Measurements from ENCODE around the gene TXLNG.

Gene TXLNG

DNA sequence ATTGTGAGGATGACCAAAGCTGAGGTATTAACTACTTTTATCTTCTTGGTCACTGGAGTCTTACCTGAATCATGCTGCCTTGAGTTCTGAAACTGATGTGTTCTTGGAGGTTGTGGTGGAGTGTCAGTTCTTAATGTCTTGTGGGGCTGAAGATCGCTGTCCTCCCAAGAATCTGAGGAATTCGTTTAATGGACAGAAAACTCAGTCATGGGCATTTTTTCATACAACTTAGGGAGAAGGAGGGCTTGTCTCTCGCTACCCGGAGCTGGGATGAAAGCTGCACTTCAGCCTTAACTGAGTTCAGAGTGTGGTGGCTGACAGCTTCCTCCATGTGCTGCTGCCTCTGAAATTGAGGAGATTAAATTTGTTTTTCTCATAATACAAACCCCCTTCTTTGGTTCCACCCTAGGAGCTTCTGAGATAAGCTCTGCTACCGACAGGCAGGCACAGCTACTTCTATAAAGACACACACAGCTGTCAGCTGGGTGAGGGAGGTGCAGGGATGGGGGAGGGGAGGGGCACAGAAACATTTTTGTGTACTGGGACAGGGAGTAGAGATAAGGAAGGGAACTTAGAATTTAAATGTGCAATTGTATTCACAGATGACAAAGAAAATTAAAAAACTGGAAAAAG lies 53.1 kb downstream of the TXLNG start:
- no peak for DNase-seq (ENCODE audit: low read depth)

DNA sequence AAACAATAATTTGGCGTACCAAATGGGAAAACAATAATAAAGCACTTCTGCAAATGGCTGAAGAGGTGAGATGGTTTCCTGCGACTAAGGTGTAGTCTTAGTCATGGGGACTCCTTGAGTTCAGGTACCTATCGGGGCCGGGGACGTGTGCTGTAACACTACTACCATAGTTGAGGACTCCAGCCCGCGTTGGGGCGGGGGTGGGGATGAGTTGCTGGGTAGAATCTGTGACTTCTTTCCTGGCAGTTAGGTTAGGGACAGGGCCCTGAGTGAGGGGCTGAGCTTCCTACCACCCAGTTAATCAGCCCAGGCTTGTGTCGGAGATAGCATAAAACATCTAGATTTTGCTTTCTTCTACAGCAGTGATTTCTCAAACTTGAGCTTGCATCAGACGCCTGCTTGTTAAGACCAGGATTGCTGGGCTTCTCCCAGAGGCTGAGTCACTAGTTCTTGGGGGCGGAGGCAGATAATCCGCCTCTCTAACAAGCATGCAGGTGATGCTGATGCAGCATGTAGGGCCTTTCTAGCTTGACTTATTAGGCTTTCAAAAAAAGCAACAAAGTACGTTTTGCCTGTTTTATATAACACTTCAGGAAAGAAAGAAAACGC lies 53.7 kb downstream of the TXLNG start:
- DNase-seq (ENCODE audit: low read depth) = no peak

DNA sequence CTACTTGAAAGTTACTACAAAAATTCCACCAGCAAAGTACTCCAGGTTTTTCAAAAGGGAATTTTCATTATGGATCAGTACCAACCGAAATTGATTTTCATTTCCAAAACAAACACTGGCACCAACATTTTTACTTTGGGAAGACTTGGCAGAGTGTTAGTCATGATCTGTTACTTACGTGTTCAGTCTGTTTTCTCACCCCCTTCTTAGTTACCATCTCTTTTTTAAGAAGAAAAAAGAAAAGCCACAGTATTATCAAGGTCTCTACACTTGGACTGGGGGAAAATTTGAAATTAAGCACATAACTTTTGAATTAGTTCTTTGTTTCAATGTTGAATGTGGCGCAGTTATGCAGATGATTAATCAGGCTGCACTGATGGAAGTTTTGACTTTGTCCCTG lies 56.4 kb downstream of the TXLNG start:
- DNase-seq (ENCODE audit: low read depth) = no peak

GRCh38 chrX:16843208-16843909 lies 57.1 kb downstream of the TXLNG start:
- no peak for DNase-seq (ENCODE audit: low read depth)

DNA sequence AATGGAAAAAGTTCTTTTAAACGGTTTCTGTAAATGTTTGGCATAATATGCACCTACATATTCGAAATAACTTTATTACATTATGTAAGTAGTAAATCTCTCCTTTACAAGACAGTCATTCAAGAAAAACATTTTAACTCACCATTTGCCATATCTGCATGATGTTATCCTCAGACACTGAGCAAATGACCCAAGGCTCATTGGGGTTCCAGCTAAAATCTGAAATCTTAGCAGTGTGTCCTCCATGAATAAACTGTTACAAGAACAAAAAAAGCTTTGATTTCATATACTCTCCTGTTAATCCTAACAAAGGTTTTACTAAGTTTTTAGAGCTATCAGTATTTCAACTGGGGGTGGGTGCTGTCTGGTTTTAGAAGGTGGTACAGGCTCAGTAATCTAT lies 59.4 kb downstream of the TXLNG start:
- no peak for DNase-seq (ENCODE audit: low read depth)

DNA sequence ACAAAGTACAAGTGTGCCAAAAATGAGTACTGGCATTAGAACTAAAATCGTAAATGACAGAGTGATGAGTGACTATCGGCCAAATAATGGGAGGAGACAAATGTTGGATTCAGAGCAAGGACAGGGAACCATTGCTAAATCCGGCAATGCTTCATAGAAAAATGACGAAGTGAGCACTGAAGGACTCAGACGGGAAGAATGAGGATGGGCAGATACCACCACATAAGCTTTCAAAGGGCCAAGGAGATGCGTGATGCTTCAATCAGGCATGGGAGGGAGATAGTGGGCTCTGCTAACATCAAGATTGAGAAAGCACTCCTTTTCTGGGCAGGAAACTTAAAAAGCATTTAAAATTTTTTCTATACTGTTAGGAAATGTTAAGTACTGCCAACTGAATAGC lies 62.3 kb downstream of the TXLNG start:
- DNase-seq (ENCODE audit: low read depth) = no peak

DNA sequence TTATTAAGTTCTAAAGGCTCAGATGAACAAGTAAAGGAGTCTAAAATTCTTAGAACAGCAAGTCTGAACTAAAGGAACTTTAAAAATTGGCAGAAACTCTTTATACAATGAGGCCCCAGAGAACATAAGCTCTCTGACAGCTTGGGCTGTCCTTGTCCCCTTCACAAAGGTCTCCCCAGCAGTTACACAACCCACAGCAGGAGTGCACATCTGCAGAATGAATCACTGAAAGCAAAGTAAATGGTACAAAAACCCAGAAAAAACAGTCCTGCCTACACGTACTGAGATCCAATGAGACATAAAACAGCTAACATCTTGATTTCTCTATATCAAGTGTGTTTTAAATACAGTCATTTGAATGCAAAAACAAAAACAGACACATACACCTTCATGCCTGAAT lies 65.2 kb downstream of the TXLNG start:
- no peak for DNase-seq (ENCODE audit: low read depth)

GRCh38 chrX:16851827-16852226 lies 65.6 kb downstream of the TXLNG start:
- no peak for DNase-seq (ENCODE audit: low read depth)

- no peak for DNase-seq (ENCODE audit: low read depth)
These were observed 66.4 kb downstream of the TXLNG start for GRCh38 chrX:16852617-16853179.

DNA sequence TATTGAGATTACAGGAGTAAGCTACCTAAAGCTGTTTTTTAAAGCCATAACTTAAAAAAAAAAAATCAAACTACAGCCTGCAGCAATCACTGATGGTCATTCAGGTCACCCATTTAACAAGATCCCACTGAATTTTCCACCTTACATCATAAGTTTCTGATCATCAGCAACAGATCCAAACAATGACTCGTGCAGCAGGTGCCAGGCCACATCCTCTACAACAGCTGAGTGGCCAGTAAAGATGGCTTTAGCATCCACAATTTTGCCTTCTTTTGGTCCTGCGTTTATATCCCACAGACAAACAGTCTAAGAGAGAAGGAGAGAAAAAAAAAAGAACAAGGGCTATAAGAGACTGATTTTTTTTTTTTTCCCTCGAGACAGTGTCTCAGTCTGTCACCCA lies 67.3 kb downstream of the TXLNG start:
- no peak for DNase-seq (ENCODE audit: low read depth)

- DNase-seq (ENCODE audit: low read depth) = no peak
These were observed 69.3 kb downstream of the TXLNG start for GRCh38 chrX:16855363-16856075.

GRCh38 chrX:16856076-16856404 lies 69.8 kb downstream of the TXLNG start:
- DNase-seq (ENCODE audit: low read depth) = peak; percentile 38

- no peak for DNase-seq (ENCODE audit: low read depth)
These were observed 70.5 kb downstream of the TXLNG start for GRCh38 chrX:16856744-16857143.

GRCh38 chrX:16862829-16863228 lies 76.6 kb downstream of the TXLNG start:
- DNase-seq (ENCODE audit: low read depth) = no peak

GRCh38 chrX:16867947-16868346 lies 81.7 kb downstream of the TXLNG start:
- no peak for DNase-seq (ENCODE audit: low read depth)

DNA sequence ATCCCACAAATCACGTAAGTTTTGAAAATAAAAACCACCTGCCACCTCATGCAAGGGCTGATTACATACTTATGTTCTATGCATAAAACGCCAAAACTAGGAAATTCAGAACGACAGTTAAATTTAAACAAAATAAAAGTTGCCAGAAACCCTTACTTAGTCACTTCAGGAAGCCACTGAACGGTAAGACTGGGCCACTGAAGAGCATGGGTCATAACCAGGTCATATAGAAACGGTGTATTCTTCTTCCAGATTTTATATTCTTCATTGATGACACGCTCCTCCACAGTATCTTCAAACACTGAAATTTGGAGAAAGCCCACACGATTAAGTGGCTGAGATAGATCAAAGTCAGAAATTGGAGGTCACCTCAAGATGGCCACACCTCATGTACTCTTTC lies 82.7 kb downstream of the TXLNG start:
- no peak for DNase-seq (ENCODE audit: low read depth)

DNA sequence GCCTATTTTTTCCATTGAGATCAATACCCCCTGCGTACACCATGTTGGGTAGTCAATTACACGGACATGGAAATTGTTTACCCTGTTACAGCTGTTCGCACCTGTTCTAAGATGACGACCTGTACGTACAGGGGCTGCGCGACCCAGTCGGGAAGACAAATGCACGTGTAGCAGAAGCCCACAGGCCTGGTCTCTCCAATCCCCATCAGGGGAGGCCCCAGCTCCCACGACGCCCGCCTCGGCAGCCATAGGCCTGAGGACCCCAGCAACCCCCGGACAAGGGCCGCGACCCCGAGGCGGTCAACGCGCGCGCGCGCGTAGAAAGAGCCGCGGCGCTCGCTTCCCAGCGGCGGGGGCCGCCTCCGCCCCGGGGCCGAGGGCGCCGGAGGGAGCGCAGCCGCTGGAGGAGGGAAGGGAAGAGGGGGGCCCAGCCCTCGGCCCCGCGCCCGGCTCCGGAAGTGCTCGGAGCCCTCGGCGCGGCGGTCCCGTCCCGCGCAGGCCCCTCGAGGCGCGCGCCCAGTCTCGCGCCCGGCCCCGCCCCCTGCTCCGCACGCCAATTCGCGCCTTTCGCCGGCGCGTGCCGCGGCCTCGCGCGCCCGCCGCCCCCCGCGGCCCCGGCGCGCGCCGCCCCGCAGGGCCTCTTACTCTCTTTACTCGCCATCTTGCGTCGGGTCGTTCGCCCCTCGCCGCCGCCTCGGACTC lies 83.3 kb downstream of the TXLNG start:
- DNase-seq (ENCODE audit: low read depth) = no peak

GRCh38 chrX:16870095-16870861 lies 84.0 kb downstream of the TXLNG start, which contains the start of gene RBBP7:
Gene RBBP7, minus strand, starts transcription at chrX:16870362. Its CDS starts 309 bp downstream, at chrX:16870053.
- DNase-seq (ENCODE audit: low read depth) = peak; percentile 36

DNA sequence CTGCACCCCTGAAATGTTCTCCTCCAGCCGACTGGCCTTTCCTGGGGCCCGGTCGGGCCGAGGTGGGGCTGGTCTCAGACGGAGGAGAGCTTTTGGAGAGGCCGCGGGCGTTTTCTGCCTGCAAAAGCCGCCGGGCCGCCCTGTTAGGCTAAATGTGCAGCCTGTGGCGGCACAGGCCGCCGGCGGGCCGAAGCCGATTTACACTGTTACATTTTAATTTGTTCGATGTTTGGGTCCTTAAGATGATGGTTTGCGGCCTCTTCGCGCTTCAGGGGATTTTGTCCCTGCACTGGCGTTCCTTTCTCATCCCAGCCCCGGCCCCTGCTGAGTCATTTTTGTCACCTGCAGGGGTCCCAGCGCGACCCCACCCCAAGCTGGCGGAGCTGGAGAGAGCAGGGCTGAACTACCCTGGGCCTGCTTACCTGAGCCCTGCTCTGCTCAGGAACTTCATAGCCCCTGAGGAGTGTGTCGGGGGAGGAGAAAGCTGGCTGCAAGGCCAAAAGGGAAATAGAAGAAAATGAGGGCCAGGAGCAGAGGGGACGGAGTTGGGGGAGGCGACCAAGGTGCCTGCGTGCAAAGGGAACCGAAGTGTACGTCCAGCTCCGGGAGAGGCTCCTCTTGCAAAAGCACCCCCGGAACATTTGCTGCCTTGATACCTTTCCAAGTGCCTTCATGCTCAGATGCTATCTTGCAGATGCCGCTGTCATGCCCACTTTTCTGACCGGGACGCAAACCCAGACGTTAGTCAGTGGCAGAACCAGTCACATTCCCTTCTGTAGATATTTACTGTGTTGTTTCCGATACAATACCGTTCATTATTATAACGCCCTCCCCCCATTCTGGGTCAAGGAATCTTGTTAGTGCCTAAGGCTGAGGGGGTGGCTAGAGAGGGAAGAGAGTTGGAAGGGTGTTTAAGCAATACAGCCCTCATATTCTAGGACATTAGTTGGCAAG lies 84.9 kb downstream of the TXLNG start:
- no peak for DNase-seq (ENCODE audit: low read depth)

DNA sequence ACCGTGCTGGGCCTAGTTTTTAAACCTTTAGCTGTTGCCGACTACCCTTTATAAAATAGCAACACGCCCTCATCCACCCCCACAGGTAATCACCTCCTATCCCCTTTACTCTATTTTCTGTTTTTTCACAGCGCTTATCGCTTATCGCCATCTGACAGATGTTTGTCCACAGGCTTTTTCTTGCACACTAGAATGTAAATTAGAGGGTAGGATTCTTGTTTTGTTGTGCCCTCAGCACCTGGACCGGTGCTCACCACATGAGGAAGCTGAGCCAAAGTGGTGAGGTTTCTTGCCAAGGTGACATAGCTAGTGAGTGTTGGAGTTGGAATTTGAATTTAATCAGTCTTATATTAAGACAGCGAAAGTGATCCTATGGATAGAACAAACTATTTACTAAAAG lies 86.8 kb downstream of the TXLNG start:
- no peak for DNase-seq (ENCODE audit: low read depth)
